HCT116 (cell line): Measurements from ENCODE around the gene MPP7. TPM values are rescaled to one million over a fixed set of nuclear protein-coding genes. Genes with fewer than 3 reads are reported as not detected.
A peak's percentile ranks its signal among the peaks of the same experiment; 100 is the strongest.
"Not testable (repeated sequence)": the region's sequence is repeated elsewhere in the genome, so short reads cannot be mapped to it uniquely, and the experiment has no call there.

Experiments
- ATAC-seq: fragments of 200-7000 bp; cut with Tn5 transposase; 2 replicates; pipeline ENCODE4 v1.9.1; 2020; ENCODE audit warnings: mild to moderate bottlenecking, moderate library complexity
- BruUV-seq: library from RNA; stranded (reverse); fragments of 400-500 nt; replicated peaks from 2 replicates; lab custom pipeline; 2021; lab: Mats Ljungman, UMichigan
- CTCF ChIA-PET: fragments of 300-600 bp; sonication (Branson Sonifier 250); formaldehyde crosslinking; loops from one replicate; lab custom pipeline; 2021; ENCODE audit warnings: antibody characterized with exemption; lab: Charles Lee
- POLR2A ChIA-PET: fragments of 300-600, 350-600 bp; sonication (Branson Sonifier 250); formaldehyde crosslinking; loops from one replicate; lab custom pipeline; 2021; ENCODE audit warnings: antibody characterized with exemption; lab: Charles Lee
- RAD21 ChIA-PET, 2 experiments: fragments of 300-600 bp; sonication (Branson Sonifier 250); formaldehyde crosslinking; loops; one replicate each; lab custom pipeline; 2023; ENCODE audit warnings: low total read pairs in 2 of 2; ENCODE audit not compliant: uncharacterized antibody in 2 of 2, unreplicated experiment in 2 of 2, low non-redundant PET in 1 of 2; lab: Charles Lee
- DNase-seq: peaks from one replicate; pipeline ENCODE4 v3.0.0-alpha.2; 2010; ENCODE audit warnings: low read depth, low spot score
- H2AFZ ChIP-seq: fragments of 200-600 bp; shearing (Covaris generic), sonication (generic); 2 replicates; pipeline ENCODE4 v1.6.1; 2017; ENCODE audit warnings: low read depth, mixed run types, mixed read lengths, antibody characterized with exemption, low read length; ENCODE audit not compliant: poor library complexity, severe bottlenecking
- H3K27ac ChIP-seq: 2 replicates; pipeline ENCODE4 v1.5.1; 2012; ENCODE audit warnings: low read depth, low read length
- H3K27me3 ChIP-seq: fragments of 200-600 bp; sonication (generic); 2 replicates; pipeline ENCODE4 v1.6.1; 2016; ENCODE audit warnings: mixed run types, low read length, mixed read lengths; ENCODE audit not compliant: insufficient read depth
- H3K36me3 ChIP-seq, 2 experiments: fragments of 200-500 bp in 1 of 2; fragments of 200-600 bp in 1 of 2; sonication (Bioruptor generic) in 1 of 2; sonication (generic) in 1 of 2; 2 replicates each; pipeline versions ENCODE4 v1.5.1 to v1.6.1; 2014 to 2016; ENCODE audit warnings: low read length in 2 of 2, inconsistent platforms in 1 of 2, mixed read lengths in 1 of 2, mixed run types in 1 of 2; ENCODE audit not compliant: insufficient read depth in 2 of 2, control insufficient read depth in 1 of 2
- H3K4me1 ChIP-seq, 2 experiments: fragments of 200-600 bp in 1 of 2; sonication (generic) in 1 of 2; 2 replicates each; pipeline versions ENCODE4 v1.5.1 to v1.6.1; 2012 to 2017; ENCODE audit warnings: low read length in 2 of 2, inconsistent platforms in 1 of 2, mild to moderate bottlenecking in 1 of 2, mixed read lengths in 1 of 2, mixed run types in 1 of 2, moderate library complexity in 1 of 2; ENCODE audit not compliant: insufficient read depth in 2 of 2, control insufficient read depth in 1 of 2
- H3K4me2 ChIP-seq: fragments of 200-600 bp; sonication (generic); 2 replicates; pipeline ENCODE4 v1.6.1; 2017; ENCODE audit warnings: mixed run types, low read length, mixed read lengths
- H3K4me3 ChIP-seq, 2 experiments: fragments of 200-600 bp in 1 of 2; sonication (generic) in 1 of 2; replicated peaks in 1 of 2; 2 replicates each; pipeline ENCODE4 v1.5.1; 2011 to 2016; ENCODE audit warnings: low read length in 2 of 2, control low read depth in 1 of 2, low read depth in 1 of 2, mild to moderate bottlenecking in 1 of 2, mixed read lengths in 1 of 2, mixed run types in 1 of 2
- H3K79me2 ChIP-seq: fragments of 200-600 bp; sonication (generic); 2 replicates; pipeline ENCODE4 v1.6.1; 2017; ENCODE audit warnings: mild to moderate bottlenecking, mixed run types, low read length, moderate library complexity, mixed read lengths; ENCODE audit not compliant: insufficient read depth
- H3K9ac ChIP-seq: fragments of 200-600 bp; sonication (generic); 2 replicates; pipeline ENCODE4 v1.6.1; 2016; ENCODE audit warnings: low read length, mixed read lengths
- H3K9me2 ChIP-seq: fragments of 200-600 bp; sonication (generic), shearing (Covaris generic); 2 replicates; pipeline ENCODE4 v1.6.1; 2017; ENCODE audit warnings: mixed run types, mild to moderate bottlenecking, moderate library complexity; ENCODE audit not compliant: insufficient read depth
- H3K9me3 ChIP-seq, 2 experiments: fragments of 200-500 bp in 1 of 2; fragments of 200-600 bp in 1 of 2; sonication (Bioruptor generic) in 1 of 2; sonication (generic) in 1 of 2; 2 replicates each; pipeline ENCODE4 v1.6.1; 2014 to 2017; ENCODE audit warnings: low read length in 2 of 2, mixed read lengths in 2 of 2, inconsistent platforms in 1 of 2, low read depth in 1 of 2, mild to moderate bottlenecking in 1 of 2, mixed run types in 1 of 2, moderate library complexity in 1 of 2; ENCODE audit not compliant: control insufficient read depth in 1 of 2, insufficient read depth in 1 of 2
- H4K20me1 ChIP-seq: fragments of 200-600 bp; sonication (generic), shearing (Covaris generic); 2 replicates; pipeline ENCODE4 v1.6.1; 2017; ENCODE audit warnings: mixed run types, mild to moderate bottlenecking, moderate library complexity; ENCODE audit not compliant: insufficient read depth
- ATF3 ChIP-seq: IDR thresholded peaks from 2 replicates; pipeline ENCODE4 v1.6.1; 2012
- CBX3 ChIP-seq: IDR thresholded peaks from 2 replicates; pipeline ENCODE4 v1.6.1; 2012; ENCODE audit warnings: low read depth
- CEBPB ChIP-seq: IDR thresholded peaks from 2 replicates; pipeline ENCODE4 v1.6.1; 2012; ENCODE audit warnings: low read depth
- CTCF ChIP-seq, 3 experiments: fragments of 200-600 bp in 1 of 3; sonication (generic) in 1 of 3; IDR thresholded peaks in 2 of 3; conservative IDR thresholded peaks in 1 of 3; 2 replicates each; pipeline ENCODE4 v1.5.1; 2012 to 2017; ENCODE audit warnings: low read depth in 2 of 3, low read length in 2 of 3, antibody characterized with exemption in 1 of 3, borderline replicate concordance in 1 of 3, control low read depth in 1 of 3, mild to moderate bottlenecking in 1 of 3, mixed read lengths in 1 of 3, mixed run types in 1 of 3, moderate library complexity in 1 of 3; ENCODE audit not compliant: insufficient read depth in 1 of 3
- EGR1 ChIP-seq: IDR thresholded peaks from 2 replicates; pipeline ENCODE4 v1.6.1; 2012; ENCODE audit warnings: low read depth
- EZH2 ChIP-seq: fragments of 200-600 bp; sonication (generic); IDR thresholded peaks from 2 replicates; pipeline ENCODE4 v1.6.1; 2017; ENCODE audit warnings: antibody characterized with exemption, mixed run types
- EZH2phosphoT487 ChIP-seq: fragments of 200-600 bp; IDR thresholded peaks from 2 replicates; pipeline ENCODE4 v1.6.1; 2018; ENCODE audit warnings: antibody characterized with exemption, borderline replicate concordance
- FOSL1 ChIP-seq: IDR thresholded peaks from 2 replicates; pipeline ENCODE4 v1.6.1; 2012; ENCODE audit warnings: low read depth
- POLR2A ChIP-seq: IDR thresholded peaks from 2 replicates; pipeline ENCODE4 v1.7.0; 2011; ENCODE audit warnings: borderline replicate concordance; ENCODE audit not compliant: insufficient read depth, insufficient read length; ENCODE audit errors: extremely low read depth
- POLR2AphosphoS5 ChIP-seq: IDR thresholded peaks from 2 replicates; pipeline ENCODE4 v1.6.1; 2011; ENCODE audit warnings: mild to moderate bottlenecking, low read depth, low read length, moderate library complexity
- RAD21 ChIP-seq: IDR thresholded peaks from 2 replicates; pipeline ENCODE4 v1.6.1; 2012; ENCODE audit warnings: low read depth, mild to moderate bottlenecking
- REST ChIP-seq: IDR thresholded peaks from 2 replicates; pipeline ENCODE4 v1.6.1; 2012; ENCODE audit warnings: low read depth
- SP1 ChIP-seq: IDR thresholded peaks from 2 replicates; pipeline ENCODE4 v1.6.1; 2012; ENCODE audit warnings: low read depth
- SRF ChIP-seq: IDR thresholded peaks from 2 replicates; pipeline ENCODE4 v1.6.1; 2012; ENCODE audit warnings: low read depth
- TCF7L2 ChIP-seq: IDR thresholded peaks from 2 replicates; pipeline ENCODE4 v1.7.0; 2011; ENCODE audit warnings: borderline replicate concordance, inconsistent platforms; ENCODE audit not compliant: insufficient read depth, insufficient read length; ENCODE audit errors: extremely low read depth
- YY1 ChIP-seq: IDR thresholded peaks from 2 replicates; pipeline ENCODE4 v1.6.1; 2011; ENCODE audit warnings: low read length, low read depth, moderate library complexity, mild to moderate bottlenecking; ENCODE audit not compliant: insufficient replicate concordance; ENCODE audit errors: extremely low read depth
- intact Hi-C: fragments of 100-400 bp; cut with micrococcal nuclease; formaldehyde crosslinking; loops from 2 replicates; pipeline ENCODE4 v1.10.0; 2022
- total RNA-seq: library from RNA; stranded (reverse); gene quantifications from one replicate; pipeline ENCODE4 v1.2.1, GENCODE V29; 2021; ENCODE audit not compliant: unreplicated experiment

The MPP7 gene
- total RNA-seq, 1 experiment from 2014 or later: 64.5 TPM

- TF ChIP-seq ATF3: 0 out of 2 replicates have a peak, but pooled peaks have one; percentile 12
- H3K27me3 ChIP-seq, H3K9me2 ChIP-seq, H3K79me2 ChIP-seq, H3K4me2 ChIP-seq, intact Hi-C loops, H3K4me3 ChIP-seq, RAD21 ChIA-PET, H3K36me3 ChIP-seq, ATAC-seq, DNase-seq, H3K9me3 ChIP-seq, CTCF ChIA-PET, BruUV-seq, H2AFZ ChIP-seq, POLR2A ChIA-PET, H4K20me1 ChIP-seq, H3K9ac ChIP-seq, H3K27ac ChIP-seq, H3K4me1 ChIP-seq: not testable (repeated sequence)
Observed at GRCh38 chr10:28341679-28342078, 38.8 kb upstream of the MPP7 start.

GRCh38 chr10:28332726-28333125 is 29.9 kb upstream of the MPP7 start:
- RAD21 ChIA-PET: interaction anchor here in 1 of 2 experiments (0.6 kb wide), 1 partner anchor 19 kb away, joined by 3 read pairs; no protein-coding TSS in a partner anchor
- no peaks in the 10 kb centered on the region for H3K27me3 ChIP-seq
- no peak for ATAC-seq
- no peaks in the 10 kb centered on the region for H3K36me3 ChIP-seq
- no peak overlapping the region for H2AFZ ChIP-seq
- no peaks in the 10 kb centered on the region for H4K20me1 ChIP-seq
- no peak overlapping the region for H3K4me3 ChIP-seq
- no peaks in the 10 kb centered on the region for H3K79me2 ChIP-seq
- CTCF ChIA-PET: no interaction called here
- intact Hi-C loops: no loop called here
- no peaks in the 10 kb centered on the region for H3K9me3 ChIP-seq
- no peak for DNase-seq
- no peak overlapping the region for H3K4me2 ChIP-seq
- H3K4me1 ChIP-seq: peaks cover 16 to 18% of the 10 kb centered on the region in 2 experiments
- POLR2A ChIA-PET: no interaction called here
- no peak overlapping the region for H3K9ac ChIP-seq
- no TSS peak for BruUV-seq
- no peaks in the 10 kb centered on the region for H3K9me2 ChIP-seq
- H3K27ac ChIP-seq: no peak overlapping the region
- TF ChIP-seq POLR2AphosphoS5 (no peak), YY1 (no peak), CBX3 (no peak), EZH2 (no peak), EGR1 (no peak), REST (no peak), FOSL1 (no peak), SRF (no peak), CEBPB (no peak), ATF3 (no peak), EZH2phosphoT487 (no peak), SP1 (no peak), TCF7L2 (no peak), RAD21 (no peak), CTCF (IDR thresholded peaks at IDR 0.05 in 2 of 3, conservative IDR thresholded peaks at IDR 0.05 in 1 of 3; ENCODE audit: borderline replicate concordance in 1 of 3, insufficient read depth in 1 of 3, low read depth in 2 of 3, low read length in 2 of 3) (no peak), POLR2A (no peak)
